ENCODE data around the gene IL23R.

Gene IL23R

DNA sequence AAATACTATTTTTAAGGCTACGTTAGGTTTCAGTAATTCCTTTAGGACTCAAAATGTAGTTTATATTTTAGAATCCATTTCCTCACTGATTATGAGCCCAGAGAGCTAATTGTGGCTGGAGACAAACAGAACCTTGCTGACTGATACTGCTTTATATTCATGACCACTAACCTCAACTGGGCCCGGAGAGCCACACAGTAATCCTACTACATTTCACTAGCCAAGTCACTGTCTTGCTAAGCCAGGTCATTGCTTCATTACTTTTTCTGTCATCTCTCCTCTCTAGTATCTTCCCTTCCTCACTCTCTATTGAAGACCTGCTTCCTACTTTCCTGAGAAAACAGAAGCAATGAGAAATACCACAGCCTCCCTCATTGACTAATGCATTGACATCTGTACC, 24.7 kb downstream of the IL23R start:
- H3K9ac ChIP-seq (ENCODE audit: low read length), result no peak overlapping the region
- H3K36me3 ChIP-seq (ENCODE audit: insufficient read depth, low read length), result no peaks in the 10 kb centered on the region
- H3K4me1 ChIP-seq (ENCODE audit: insufficient read depth, low read length, severe bottlenecking), result peaks cover 25% of the 10 kb centered on the region
- no peaks in the 10 kb centered on the region for H3K9me2 ChIP-seq (ENCODE audit: low read depth, low read length)
- H3K9me3 ChIP-seq (ENCODE audit: low read length), result no peaks in the 10 kb centered on the region
- H3K79me2 ChIP-seq (ENCODE audit: insufficient read depth, low read length), result no peaks in the 10 kb centered on the region
- H2AFZ ChIP-seq (ENCODE audit: low read length), result no peak overlapping the region
- H3K27ac ChIP-seq (ENCODE audit: low read depth, low read length, poor library complexity, severe bottlenecking), result no peak overlapping the region
- TF ChIP-seq EZH2 (IDR thresholded peaks at IDR 0.05; ENCODE audit: borderline replicate concordance, low read length) (no peak), CTCF (IDR thresholded peaks at IDR 0.05; ENCODE audit: low read length) (no peak)
- no peaks in the 10 kb centered on the region for H3F3A ChIP-seq (ENCODE audit: insufficient read depth, low read length)
- H3K27me3 ChIP-seq (ENCODE audit: insufficient read depth, low read length), result no peaks in the 10 kb centered on the region
- no peak overlapping the region for H3K4me2 ChIP-seq (ENCODE audit: low read length)
- H3K4me3 ChIP-seq (ENCODE audit: low read depth, low read length, poor library complexity, severe bottlenecking), result no peak overlapping the region
- no peaks in the 10 kb centered on the region for H4K20me1 ChIP-seq (ENCODE audit: insufficient read depth, low read length)

GRCh38 chr1:67191668-67192520, 25.6 kb downstream of the IL23R start:
- TF ChIP-seq CTCF (IDR thresholded peaks at IDR 0.05; ENCODE audit: low read length), result no peak
- no peaks in the 10 kb centered on the region for H3F3A ChIP-seq (ENCODE audit: insufficient read depth, low read length)
- H3K4me3 ChIP-seq (ENCODE audit: low read depth, low read length, poor library complexity, severe bottlenecking), result no peak overlapping the region
- H3K9ac ChIP-seq (ENCODE audit: low read length), result no peak overlapping the region
- no peaks in the 10 kb centered on the region for H3K36me3 ChIP-seq (ENCODE audit: insufficient read depth, low read length)
- no peaks in the 10 kb centered on the region for H3K9me2 ChIP-seq (ENCODE audit: low read depth, low read length)
- no peak overlapping the region for H2AFZ ChIP-seq (ENCODE audit: low read length)
- H3K27me3 ChIP-seq (ENCODE audit: insufficient read depth, low read length), result no peaks in the 10 kb centered on the region
- H3K4me1 ChIP-seq (ENCODE audit: insufficient read depth, low read length, severe bottlenecking), result peaks cover 25% of the 10 kb centered on the region
- H3K79me2 ChIP-seq (ENCODE audit: insufficient read depth, low read length), result no peaks in the 10 kb centered on the region
- no peak overlapping the region for H3K27ac ChIP-seq (ENCODE audit: low read depth, low read length, poor library complexity, severe bottlenecking)
- H3K4me2 ChIP-seq (ENCODE audit: low read length), result no peak overlapping the region
- H3K9me3 ChIP-seq (ENCODE audit: low read length), result no peaks in the 10 kb centered on the region
- no peaks in the 10 kb centered on the region for H4K20me1 ChIP-seq (ENCODE audit: insufficient read depth, low read length)

DNA sequence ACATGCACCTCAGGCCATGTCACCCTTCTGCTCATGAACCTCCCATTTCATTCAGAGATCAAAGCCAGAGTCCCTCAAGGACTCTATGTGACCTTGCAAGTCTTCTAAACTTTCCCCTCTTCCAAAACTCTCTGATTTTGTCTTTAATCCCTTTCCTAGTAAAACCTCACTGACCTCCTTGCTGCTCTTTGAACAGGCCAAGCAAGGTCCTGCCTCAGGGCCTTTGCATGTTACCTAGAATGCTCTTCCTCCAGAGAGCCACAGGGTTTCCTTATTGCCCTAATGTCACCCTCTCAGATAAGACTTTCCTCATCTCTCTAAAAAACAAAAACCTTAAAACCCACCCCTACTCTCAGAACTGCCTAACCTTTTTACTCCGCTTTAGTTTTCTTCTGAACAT, 26.6 kb downstream of the IL23R start:
- Histone ChIP-seq H3F3A (ENCODE audit: insufficient read depth, low read length) (no peaks in the 10 kb centered on the region), H3K9me2 (ENCODE audit: low read depth, low read length) (no peaks in the 10 kb centered on the region), H3K9me3 (ENCODE audit: low read length) (no peaks in the 10 kb centered on the region), H3K27ac (ENCODE audit: low read depth, low read length, poor library complexity, severe bottlenecking) (no peak overlapping the region), H3K9ac (ENCODE audit: low read length) (no peak overlapping the region), H2AFZ (ENCODE audit: low read length) (no peak overlapping the region), H3K4me3 (ENCODE audit: low read depth, low read length, poor library complexity, severe bottlenecking) (no peak overlapping the region), H4K20me1 (ENCODE audit: insufficient read depth, low read length) (no peaks in the 10 kb centered on the region), H3K36me3 (ENCODE audit: insufficient read depth, low read length) (no peaks in the 10 kb centered on the region), H3K79me2 (ENCODE audit: insufficient read depth, low read length) (no peaks in the 10 kb centered on the region), H3K27me3 (ENCODE audit: insufficient read depth, low read length) (no peaks in the 10 kb centered on the region), H3K4me2 (ENCODE audit: low read length) (no peak overlapping the region), H3K4me1 (ENCODE audit: insufficient read depth, low read length, severe bottlenecking) (peaks cover 25% of the 10 kb centered on the region)
- no peak for TF ChIP-seq CTCF (IDR thresholded peaks at IDR 0.05; ENCODE audit: low read length)
- no peak for TF ChIP-seq EZH2 (IDR thresholded peaks at IDR 0.05; ENCODE audit: borderline replicate concordance, low read length)
